Measurements from ENCODE around the gene CLRN3.

Gene CLRN3

DNA sequence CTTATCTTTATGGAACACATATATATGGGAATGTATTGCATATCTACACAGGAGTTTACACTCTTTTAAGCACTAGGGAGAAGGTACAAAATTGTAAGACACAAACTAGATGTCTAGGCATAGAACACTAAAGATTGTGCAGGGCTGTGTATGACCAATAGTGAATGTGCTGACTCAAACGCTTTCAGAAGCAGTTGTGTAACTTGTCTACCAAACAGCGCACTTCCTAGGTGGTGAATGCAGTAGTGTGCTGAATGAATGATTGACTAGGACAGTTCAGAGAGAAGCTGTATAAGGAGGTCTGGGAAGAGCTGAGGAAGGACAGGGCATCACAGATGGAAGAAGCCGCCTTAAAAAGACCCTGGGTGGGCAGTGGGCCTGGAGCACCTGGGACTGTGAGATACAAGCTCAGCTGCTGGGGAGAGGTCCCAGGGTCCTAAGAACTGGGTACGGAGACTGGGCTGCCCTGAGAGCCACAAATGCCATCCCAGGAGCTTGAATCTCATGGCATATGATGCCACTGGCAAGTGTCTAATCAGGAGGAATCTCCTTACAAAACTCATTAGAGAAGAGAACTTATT lies 14.2 kb downstream of the CLRN3 start (continued):
- TF ChIP-seq ZBTB6 (tag by site-specific recombination; IDR thresholded peaks at IDR 0.05) (no peak), KLF10 (tag by site-specific recombination; IDR thresholded peaks at IDR 0.05) (no peak), ZNF354C (tag by site-specific recombination; IDR thresholded peaks at IDR 0.05; ENCODE audit: borderline replicate concordance, low read depth) (no peak), ZNF248 (tag by site-specific recombination; IDR thresholded peaks at IDR 0.05) (no peak), ZNF571 (tag by site-specific recombination; IDR thresholded peaks at IDR 0.05) (no peak)
- TF ChIP-seq, protein P1, sequence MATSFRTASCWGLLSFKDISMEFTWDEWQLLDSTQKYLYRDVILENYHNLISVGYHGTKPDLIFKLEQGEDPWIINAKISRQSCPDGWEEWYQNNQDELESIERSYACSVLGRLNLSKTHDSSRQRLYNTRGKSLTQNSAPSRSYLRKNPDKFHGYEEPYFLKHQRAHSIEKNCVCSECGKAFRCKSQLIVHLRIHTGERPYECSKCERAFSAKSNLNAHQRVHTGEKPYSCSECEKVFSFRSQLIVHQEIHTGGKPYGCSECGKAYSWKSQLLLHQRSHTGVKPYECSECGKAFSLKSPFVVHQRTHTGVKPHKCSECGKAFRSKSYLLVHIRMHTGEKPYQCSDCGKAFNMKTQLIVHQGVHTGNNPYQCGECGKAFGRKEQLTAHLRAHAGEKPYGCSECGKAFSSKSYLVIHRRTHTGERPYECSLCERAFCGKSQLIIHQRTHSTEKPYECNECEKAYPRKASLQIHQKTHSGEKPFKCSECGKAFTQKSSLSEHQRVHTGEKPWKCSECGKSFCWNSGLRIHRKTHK (tag by site-specific recombination; IDR thresholded peaks at IDR 0.05), result no peak

DNA sequence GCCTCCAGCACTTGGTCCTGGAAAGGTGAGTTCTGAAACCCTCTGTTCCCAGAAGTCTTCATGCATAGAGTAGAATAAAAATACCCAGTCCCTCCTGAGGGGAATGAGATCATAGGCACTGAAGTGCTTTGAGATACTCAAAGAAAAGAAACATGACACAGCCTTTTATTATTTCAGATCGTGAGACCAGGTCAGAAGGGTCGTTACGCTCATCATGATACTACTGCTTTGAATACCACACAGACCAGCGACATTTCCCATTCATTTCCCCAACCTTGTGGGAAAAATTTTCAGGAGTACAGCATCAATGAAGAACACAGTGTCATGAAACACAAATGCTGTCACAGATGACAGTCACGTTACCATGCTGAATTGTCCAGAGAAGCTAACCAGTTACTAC lies 15.0 kb downstream of the CLRN3 start:
- no peaks in the 10 kb centered on the region for H3K36me3 ChIP-seq (ENCODE audit: control insufficient read depth in 2 of 2, insufficient read depth in 1 of 2, low read length in 2 of 2)
- H3K27ac ChIP-seq (ENCODE audit: extremely low read depth, low read depth, low read length), result no peak overlapping the region
- TF ChIP-seq ZSCAN23 (tag by site-specific recombination; IDR thresholded peaks at IDR 0.05) (no peak), ZNF214 (tag by site-specific recombination; IDR thresholded peaks at IDR 0.05; ENCODE audit: borderline replicate concordance) (no peak), ZNF433 (tag by site-specific recombination; IDR thresholded peaks at IDR 0.05; ENCODE audit: low read depth) (no peak), ZNF350 (tag by site-specific recombination; IDR thresholded peaks at IDR 0.05) (no peak), AEBP2 (tag by site-specific recombination; IDR thresholded peaks at IDR 0.05; ENCODE audit: borderline replicate concordance) (no peak), ZNF530 (tag by site-specific recombination; IDR thresholded peaks at IDR 0.05; ENCODE audit: low read depth) (no peak), ZFP69B (tag by site-specific recombination; IDR thresholded peaks at IDR 0.05) (no peak), ZFP3 (tag by site-specific recombination; IDR thresholded peaks at IDR 0.05; ENCODE audit: low read depth) (no peak), HOXD13 (CRISPR knock-in tag; IDR thresholded peaks at IDR 0.05; ENCODE audit: borderline replicate concordance) (no peak), ZSCAN18 (tag by site-specific recombination; IDR thresholded peaks at IDR 0.05) (no peak), ZNF510 (tag by site-specific recombination; IDR thresholded peaks at IDR 0.05; ENCODE audit: insufficient replicate concordance) (no peak), ZBTB26 (tag by site-specific recombination; optimal IDR thresholded peaks at IDR 0.05) (no peak), ZNF701 (tag by site-specific recombination; IDR thresholded peaks at IDR 0.05) (no peak), ZNF391 (tag by site-specific recombination; IDR thresholded peaks at IDR 0.05; ENCODE audit: borderline replicate concordance, low read depth) (no peak), ZNF146 (tag by site-specific recombination; IDR thresholded peaks at IDR 0.05) (no peak), SCRT1 (tag by site-specific recombination; IDR thresholded peaks at IDR 0.05; ENCODE audit: borderline replicate concordance) (no peak), REPIN1 (tag by site-specific recombination; IDR thresholded peaks at IDR 0.05; ENCODE audit: low read depth) (no peak), ZNF654 (tag by site-specific recombination; IDR thresholded peaks at IDR 0.05; ENCODE audit: low read depth) (no peak)
- TF ChIP-seq, protein P2, sequence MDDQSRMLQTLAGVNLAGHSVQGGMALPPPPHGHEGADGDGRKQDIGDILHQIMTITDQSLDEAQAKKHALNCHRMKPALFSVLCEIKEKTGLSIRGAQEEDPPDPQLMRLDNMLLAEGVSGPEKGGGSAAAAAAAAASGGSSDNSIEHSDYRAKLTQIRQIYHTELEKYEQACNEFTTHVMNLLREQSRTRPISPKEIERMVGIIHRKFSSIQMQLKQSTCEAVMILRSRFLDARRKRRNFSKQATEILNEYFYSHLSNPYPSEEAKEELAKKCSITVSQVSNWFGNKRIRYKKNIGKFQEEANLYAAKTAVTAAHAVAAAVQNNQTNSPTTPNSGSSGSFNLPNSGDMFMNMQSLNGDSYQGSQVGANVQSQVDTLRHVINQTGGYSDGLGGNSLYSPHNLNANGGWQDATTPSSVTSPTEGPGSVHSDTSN (CRISPR knock-in tag; IDR thresholded peaks at IDR 0.05), result no peak
- no peak overlapping the region for H3K4me3 ChIP-seq (ENCODE audit: low read depth, low read length)
- ChIA-PET POLR2A (no interaction called here), CTCF (no interaction called here)
- H3K4me1 ChIP-seq (ENCODE audit: control insufficient read depth, insufficient read depth, low read length), result no peaks in the 10 kb centered on the region
- no peaks in the 10 kb centered on the region for H3K9me3 ChIP-seq (ENCODE audit: control insufficient read depth, insufficient read depth, low read depth, low read length)

Data from HEK293 (cell line).